ENCODE data around the gene UBE2L5. TPM values are rescaled to one million over a fixed set of nuclear protein-coding genes. Genes with fewer than 3 reads are reported as not detected.

UBE2L5 gene
- total and polyA plus RNA-seq, 2 of the 13 experiments (the other 11 are each of a cell fraction or from before 2014, with no cell fraction given), result 0.13 TPM; not detected in 1

DNA sequence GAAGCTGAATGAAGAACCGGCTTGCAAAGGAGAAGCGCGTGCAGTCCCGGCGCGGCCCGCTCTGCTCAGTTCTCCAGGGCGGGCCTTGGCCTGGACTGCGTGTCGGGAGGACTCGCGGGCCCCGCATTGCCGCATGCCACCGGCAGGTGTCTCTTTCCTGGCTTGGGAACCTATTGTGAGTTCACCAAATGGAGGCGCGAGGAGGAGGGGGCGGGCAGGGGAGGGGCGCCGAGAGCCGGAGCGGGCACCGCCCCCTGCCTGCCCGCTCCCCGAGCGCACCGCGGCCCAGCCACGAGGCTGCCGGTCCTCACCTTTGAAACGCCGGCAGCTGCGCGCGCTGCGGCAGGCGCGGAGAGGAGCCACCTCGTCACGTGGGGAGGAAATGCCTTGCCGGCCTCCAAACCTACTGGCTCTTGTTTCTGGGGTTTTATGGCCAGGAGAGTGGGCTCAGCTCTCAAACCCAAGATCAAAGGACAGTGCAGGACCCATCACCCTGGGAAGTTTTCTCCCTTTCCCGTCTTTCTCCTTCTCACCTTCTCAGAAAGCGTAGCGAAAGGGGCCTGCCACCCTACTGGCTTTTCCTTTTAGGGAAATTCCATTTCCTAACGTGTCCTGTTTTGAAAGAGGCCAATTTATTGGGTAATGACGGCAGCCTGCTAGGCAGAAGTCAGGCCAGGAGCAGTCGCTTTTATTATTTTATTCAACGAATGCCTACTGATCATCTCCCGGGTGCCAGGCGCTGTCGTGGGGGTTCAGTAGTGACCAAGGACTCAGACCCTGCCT is 13.8 kb upstream of the UBE2L5 start (continued):
- TF ChIP-seq, protein P1, sequence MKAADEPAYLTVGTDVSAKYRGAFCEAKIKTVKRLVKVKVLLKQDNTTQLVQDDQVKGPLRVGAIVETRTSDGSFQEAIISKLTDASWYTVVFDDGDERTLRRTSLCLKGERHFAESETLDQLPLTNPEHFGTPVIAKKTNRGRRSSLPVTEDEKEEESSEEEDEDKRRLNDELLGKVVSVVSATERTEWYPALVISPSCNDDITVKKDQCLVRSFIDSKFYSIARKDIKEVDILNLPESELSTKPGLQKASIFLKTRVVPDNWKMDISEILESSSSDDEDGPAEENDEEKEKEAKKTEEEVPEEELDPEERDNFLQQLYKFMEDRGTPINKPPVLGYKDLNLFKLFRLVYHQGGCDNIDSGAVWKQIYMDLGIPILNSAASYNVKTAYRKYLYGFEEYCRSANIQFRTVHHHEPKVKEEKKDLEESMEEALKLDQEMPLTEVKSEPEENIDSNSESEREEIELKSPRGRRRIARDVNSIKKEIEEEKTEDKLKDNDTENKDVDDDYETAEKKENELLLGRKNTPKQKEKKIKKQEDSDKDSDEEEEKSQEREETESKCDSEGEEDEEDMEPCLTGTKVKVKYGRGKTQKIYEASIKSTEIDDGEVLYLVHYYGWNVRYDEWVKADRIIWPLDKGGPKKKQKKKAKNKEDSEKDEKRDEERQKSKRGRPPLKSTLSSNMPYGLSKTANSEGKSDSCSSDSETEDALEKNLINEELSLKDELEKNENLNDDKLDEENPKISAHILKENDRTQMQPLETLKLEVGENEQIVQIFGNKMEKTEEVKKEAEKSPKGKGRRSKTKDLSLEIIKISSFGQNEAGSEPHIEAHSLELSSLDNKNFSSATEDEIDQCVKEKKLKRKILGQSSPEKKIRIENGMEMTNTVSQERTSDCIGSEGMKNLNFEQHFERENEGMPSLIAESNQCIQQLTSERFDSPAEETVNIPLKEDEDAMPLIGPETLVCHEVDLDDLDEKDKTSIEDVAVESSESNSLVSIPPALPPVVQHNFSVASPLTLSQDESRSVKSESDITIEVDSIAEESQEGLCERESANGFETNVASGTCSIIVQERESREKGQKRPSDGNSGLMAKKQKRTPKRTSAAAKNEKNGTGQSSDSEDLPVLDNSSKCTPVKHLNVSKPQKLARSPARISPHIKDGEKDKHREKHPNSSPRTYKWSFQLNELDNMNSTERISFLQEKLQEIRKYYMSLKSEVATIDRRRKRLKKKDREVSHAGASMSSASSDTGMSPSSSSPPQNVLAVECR (CRISPR knock-in tag; IDR thresholded peaks at IDR 0.05; ENCODE audit: borderline replicate concordance), result peak; percentile 72; the same call in 1 of the 2 replicates
- peak; percentile 86 for TF ChIP-seq CBX1 (IDR thresholded peaks at IDR 0.05; ENCODE audit: low read depth)
- TF ChIP-seq ZNF207 (IDR thresholded peaks at IDR 0.05; ENCODE audit: borderline replicate concordance), result no peak
- TF ChIP-seq POLR2G (IDR thresholded peaks at IDR 0.05; ENCODE audit: low read depth, low read length), result peak; percentile 50; the same call in 1 of the 2 replicates
- no peak for TF ChIP-seq IRF2 (CRISPR knock-in tag; IDR thresholded peaks at IDR 0.05)
- peak; percentile 57; the same call in 1 of the 2 replicates for TF ChIP-seq MTA1 (CRISPR knock-in tag; IDR thresholded peaks at IDR 0.05; ENCODE audit: borderline replicate concordance)
- TF ChIP-seq SRSF4 (IDR thresholded peaks at IDR 0.05; ENCODE audit: low read depth, low read length, poor library complexity, severe bottlenecking), result no peak
- TF ChIP-seq ZIK1 (CRISPR knock-in tag; IDR thresholded peaks at IDR 0.05; ENCODE audit: borderline replicate concordance, low read depth), result 0 out of 2 replicates have a peak, but pooled peaks have one; percentile 49
- peak; percentile 90; the same call in 1 of the 2 replicates for TF ChIP-seq ATF7-NPFF (CRISPR knock-in tag; IDR thresholded peaks at IDR 0.05; ENCODE audit: low read depth)
- no peak for TF ChIP-seq JARID2 (CRISPR knock-in tag; IDR thresholded peaks at IDR 0.05; ENCODE audit: insufficient replicate concordance)
- peak; percentile 56; the same call in 1 of the 2 replicates for TF ChIP-seq THAP11 (CRISPR knock-in tag; IDR thresholded peaks at IDR 0.05)
- TF ChIP-seq ZBTB20 (CRISPR knock-in tag; IDR thresholded peaks at IDR 0.05; ENCODE audit: borderline replicate concordance, low read depth), result peak; percentile 85; the same call in 1 of the 2 replicates
- peak; percentile 88 for TF ChIP-seq IKZF4 (CRISPR knock-in tag; IDR thresholded peaks at IDR 0.05; ENCODE audit: borderline replicate concordance, low read depth, not compliant biosample characterization)
- TF ChIP-seq TP53 (CRISPR knock-in tag; conservative IDR thresholded peaks at IDR 0.05), result no peak
- 0 out of 2 replicates have a peak, but pooled peaks have one; percentile 68 for TF ChIP-seq ZNF773 (CRISPR knock-in tag; IDR thresholded peaks at IDR 0.05; ENCODE audit: borderline replicate concordance)
- peak; percentile 85 for TF ChIP-seq SRY (CRISPR knock-in tag; IDR thresholded peaks at IDR 0.05)
- no peak for TF ChIP-seq ZBTB7B (CRISPR knock-in tag; IDR thresholded peaks at IDR 0.05)
- TF ChIP-seq ZNF256 (CRISPR knock-in tag; conservative IDR thresholded peaks at IDR 0.05), result 0 out of 2 replicates have a peak, but pooled peaks have one; percentile 45
- peak; percentile 50; the same call in 1 of the 2 replicates for TF ChIP-seq ZNF292 (CRISPR knock-in tag; IDR thresholded peaks at IDR 0.05; ENCODE audit: borderline replicate concordance, low read depth)
- no peak for TF ChIP-seq ZNF790 (CRISPR knock-in tag; IDR thresholded peaks at IDR 0.05; ENCODE audit: borderline replicate concordance)
- TF ChIP-seq ESRRA (CRISPR knock-in tag; IDR thresholded peaks at IDR 0.05; ENCODE audit: low read depth), result no peak
- TF ChIP-seq ZNF772 (CRISPR knock-in tag; IDR thresholded peaks at IDR 0.05), result no peak
- no peak for TF ChIP-seq CBX2 (IDR thresholded peaks at IDR 0.05; ENCODE audit: low read depth, low read length)
- 0 out of 2 replicates have a peak, but pooled peaks have one; percentile 17 for TF ChIP-seq CBX2 (CRISPR knock-in tag; IDR thresholded peaks at IDR 0.05; ENCODE audit: low read depth)
- peak; percentile 79; the same call in 1 of the 2 replicates for TF ChIP-seq ZNF879 (CRISPR knock-in tag; IDR thresholded peaks at IDR 0.05)
- 0 out of 2 replicates have a peak, but pooled peaks have one; percentile 48 for TF ChIP-seq ZNF552 (CRISPR knock-in tag; IDR thresholded peaks at IDR 0.05; ENCODE audit: borderline replicate concordance)

Measured in HepG2 (cell line).